GM12872 (cell line): Measurements from ENCODE around the gene KEL.

ENCODE experiments used
- TF ChIP-seq, protein P1 (sequence below): IDR thresholded peaks from 3 replicates; pipeline ENCODE4 v1.5.1; 2011; ENCODE audit warnings: low read depth, mild to moderate bottlenecking, low read length, moderate library complexity; ENCODE audit not compliant: insufficient read depth

The KEL gene

DNA sequence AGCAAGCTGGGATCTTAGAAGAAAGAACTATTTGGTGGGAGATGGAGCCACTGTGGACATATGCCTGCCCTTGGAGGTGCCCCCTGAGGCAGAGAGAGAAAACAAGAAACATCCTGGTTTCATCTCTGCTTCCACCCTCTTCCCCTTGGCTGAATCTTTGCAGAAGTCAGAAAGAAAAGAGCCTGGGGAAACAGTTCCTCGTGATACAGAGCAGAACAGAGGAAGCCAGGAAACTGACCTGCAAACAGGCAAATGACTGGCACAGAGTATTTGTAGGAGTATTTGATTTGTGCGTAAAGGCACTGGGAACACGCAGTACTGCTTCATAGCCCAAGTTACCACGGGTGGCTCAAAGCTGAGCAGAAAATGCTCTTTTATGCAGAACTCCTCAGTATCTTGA is 7.0 kb upstream of the KEL start:
- TF ChIP-seq, protein P1, sequence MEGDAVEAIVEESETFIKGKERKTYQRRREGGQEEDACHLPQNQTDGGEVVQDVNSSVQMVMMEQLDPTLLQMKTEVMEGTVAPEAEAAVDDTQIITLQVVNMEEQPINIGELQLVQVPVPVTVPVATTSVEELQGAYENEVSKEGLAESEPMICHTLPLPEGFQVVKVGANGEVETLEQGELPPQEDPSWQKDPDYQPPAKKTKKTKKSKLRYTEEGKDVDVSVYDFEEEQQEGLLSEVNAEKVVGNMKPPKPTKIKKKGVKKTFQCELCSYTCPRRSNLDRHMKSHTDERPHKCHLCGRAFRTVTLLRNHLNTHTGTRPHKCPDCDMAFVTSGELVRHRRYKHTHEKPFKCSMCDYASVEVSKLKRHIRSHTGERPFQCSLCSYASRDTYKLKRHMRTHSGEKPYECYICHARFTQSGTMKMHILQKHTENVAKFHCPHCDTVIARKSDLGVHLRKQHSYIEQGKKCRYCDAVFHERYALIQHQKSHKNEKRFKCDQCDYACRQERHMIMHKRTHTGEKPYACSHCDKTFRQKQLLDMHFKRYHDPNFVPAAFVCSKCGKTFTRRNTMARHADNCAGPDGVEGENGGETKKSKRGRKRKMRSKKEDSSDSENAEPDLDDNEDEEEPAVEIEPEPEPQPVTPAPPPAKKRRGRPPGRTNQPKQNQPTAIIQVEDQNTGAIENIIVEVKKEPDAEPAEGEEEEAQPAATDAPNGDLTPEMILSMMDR: no peak

DNA sequence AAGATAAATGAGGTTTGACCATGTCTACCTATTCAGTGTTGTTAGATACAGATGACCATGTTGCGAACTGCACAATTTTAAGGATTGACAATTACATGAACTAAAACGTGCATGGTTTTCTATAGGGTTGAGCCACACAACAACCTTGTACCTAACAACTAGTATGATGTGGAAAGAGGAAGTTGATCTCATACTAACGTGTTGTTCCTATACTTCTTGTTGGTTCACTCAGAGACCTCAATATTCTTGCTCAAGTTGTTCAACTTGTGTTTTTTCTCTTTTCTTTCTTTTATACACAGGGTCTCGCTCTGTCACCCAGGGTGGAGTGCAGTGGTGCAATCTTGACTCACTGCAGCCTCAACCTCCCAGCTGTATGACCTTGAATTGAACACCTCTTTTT is 6.1 kb upstream of the KEL start:
- TF ChIP-seq, protein P1: no peak

DNA sequence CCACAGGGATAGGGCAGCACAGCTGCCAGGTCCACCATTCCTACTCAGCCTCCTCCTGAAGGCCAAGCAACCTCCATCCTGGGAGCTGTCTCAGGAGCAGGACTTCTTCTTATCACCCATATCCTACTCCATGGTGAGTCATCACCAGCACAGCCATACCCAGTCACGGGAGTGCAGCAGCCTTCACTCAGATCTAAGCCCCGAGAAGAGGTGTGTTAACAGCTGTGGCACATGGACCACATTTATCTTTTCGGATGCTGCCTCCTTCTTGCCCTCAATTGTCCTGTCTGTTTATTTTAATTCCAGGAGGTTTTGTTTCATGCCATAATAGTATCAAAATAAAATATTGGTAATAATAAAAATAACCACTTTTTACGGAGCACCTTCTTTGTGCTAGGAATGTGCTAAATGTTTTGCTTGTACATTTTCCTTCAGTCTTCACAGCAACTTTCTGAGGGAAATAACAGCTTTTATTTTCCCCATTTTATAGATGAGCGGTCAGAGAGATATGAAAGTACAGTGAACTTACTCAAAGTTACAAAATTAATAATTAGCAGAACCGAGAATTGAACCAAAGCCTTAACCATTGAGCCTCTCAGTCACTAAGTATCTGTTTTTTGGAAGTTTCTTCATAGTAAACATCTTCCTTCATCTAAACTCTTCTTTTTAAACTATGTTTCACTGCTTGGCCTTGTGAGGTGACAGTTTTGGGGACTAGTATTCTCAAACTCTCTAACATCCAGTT is 2.5 kb upstream of the KEL start:
- TF ChIP-seq, protein P1: no peak

DNA sequence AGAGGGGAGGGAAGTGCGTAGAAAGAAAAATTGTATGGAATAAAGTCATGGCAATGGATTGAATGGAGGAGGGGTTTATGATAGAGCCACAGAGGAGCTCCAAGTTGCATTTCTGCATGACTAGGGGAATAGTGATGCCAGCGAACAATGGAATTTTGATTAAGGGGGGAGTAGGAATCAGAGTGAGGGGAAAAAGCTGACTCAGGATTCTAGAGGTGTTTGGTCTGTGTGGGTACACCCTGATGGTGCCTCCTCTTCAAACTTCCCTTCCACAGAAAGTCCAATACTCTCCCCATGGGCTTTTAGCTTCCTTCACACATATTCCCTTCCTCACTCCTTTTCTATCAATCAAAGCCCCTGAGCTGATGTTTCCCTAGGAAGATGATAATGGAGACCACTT is 1.8 kb upstream of the KEL start:
- TF ChIP-seq, protein P1: no peak

DNA sequence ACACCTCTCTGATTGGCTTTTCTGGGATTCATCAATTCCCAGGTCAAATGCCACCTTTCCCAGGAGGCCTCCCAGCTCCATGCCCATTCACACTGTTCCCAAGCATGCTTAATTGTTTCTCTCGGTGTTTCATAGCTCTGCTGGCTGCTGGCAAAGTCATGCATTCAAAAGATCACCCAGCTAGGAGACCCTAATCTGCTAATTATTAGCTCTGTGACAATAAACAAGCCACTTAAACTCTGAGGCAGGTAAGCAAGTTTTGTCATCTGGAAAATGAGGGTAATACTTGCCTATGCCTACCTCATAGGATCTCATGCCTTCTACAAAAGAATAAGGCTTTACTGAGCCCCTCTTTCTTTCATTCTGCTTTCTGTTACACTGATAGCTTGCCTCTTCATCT is 828 bp upstream of the KEL start:
- TF ChIP-seq, protein P1: no peak

DNA sequence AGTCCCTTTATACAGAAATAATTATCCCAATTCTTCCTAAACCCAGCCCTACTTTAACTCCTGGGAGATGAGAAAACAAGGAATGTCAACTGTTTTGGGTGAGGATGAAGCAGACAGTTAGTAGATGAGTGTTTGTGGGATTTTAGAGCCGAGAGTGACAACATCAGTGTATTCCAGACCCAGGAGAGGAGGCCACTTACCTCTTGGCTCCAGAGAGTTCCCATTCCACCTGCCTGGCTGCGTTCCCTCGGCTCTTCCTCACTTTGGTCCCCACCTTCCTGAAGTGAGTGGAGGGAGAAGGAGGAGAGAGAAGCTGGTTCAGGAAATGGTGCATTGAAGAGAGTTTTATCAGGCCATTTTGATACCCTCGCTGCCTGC is 579 bp downstream of the KEL start:
- TF ChIP-seq, protein P1: no peak

DNA sequence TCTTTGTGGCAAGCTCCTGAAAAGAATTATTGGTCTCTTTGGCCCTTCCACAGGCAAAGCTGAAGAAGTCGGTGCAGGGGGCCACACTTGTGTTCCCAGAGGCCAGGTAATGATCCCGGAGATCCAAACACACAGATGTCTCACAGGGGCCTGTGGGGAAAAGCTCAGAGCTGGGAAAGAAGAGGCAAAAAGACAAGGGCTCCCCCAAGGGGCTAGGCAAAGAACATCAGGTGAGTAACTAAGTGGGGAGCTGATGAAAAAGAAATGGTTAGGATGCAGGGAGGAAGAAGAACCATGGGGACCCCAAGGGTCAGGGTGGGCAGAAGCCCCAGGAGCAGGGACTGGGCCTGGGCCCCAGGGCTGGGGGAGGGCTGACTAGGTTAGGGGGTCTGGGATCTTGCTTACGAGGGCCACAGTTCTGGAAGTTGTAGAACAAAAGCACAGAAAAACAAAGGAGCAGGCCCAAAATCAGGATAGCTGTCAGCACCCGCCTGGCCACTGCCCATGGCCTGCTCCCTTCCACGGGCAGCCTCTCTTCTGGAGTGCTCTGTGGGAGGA is 1.1 kb downstream of the KEL start:
- TF ChIP-seq, protein P1: no peak

DNA sequence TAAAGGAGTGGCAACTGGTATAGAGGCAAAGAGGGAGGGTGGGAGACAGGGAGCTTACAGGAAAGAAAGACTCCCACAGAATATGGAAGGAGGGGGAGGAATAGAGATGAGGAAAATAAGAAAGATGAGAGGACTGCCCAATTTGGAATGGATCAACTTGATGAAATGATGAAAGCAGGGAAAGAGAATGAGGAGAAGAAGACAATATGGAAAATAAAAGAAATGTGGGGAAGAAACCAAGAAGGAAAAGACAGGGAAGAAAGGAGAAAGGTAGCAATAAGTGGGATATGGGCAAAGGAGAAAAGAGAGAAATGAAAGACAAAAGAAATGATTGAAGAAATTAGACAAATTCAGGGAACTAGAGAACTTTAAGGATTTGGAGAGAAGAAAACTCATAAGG is 3.0 kb downstream of the KEL start:
- TF ChIP-seq, protein P1: no peak
